GM12878 (cell line): Measurements from ENCODE around the gene TMX4.

ENCODE experiments used
- MEF2A ChIP-seq: IDR thresholded peaks from 2 replicates; pipeline ENCODE4 v1.6.1; 2011; ENCODE audit warnings: low read depth, mild to moderate bottlenecking, low read length, moderate library complexity; ENCODE audit not compliant: insufficient read depth
- POLR2AphosphoS2 ChIP-seq: IDR thresholded peaks from 2 replicates; pipeline ENCODE4 v1.6.1; 2011; ENCODE audit warnings: low read depth, mild to moderate bottlenecking, low read length, improper control_type of control experiment, moderate library complexity
- POLR2AphosphoS5 ChIP-seq: IDR thresholded peaks from 2 replicates; pipeline ENCODE4 v1.6.1; 2011; ENCODE audit warnings: mild to moderate bottlenecking, low read length, inconsistent platforms
- SMAD1 ChIP-seq: fragments of 450-650 bp; IDR thresholded peaks from 2 replicates; pipeline ENCODE4 v1.6.1; 2018; ENCODE audit warnings: mild to moderate bottlenecking, low read depth; ENCODE audit not compliant: partially characterized antibody
- SREBF1 ChIP-seq: IDR thresholded peaks from 2 replicates; pipeline ENCODE4 v1.6.1; 2012; ENCODE audit warnings: mild to moderate bottlenecking, low read length
- TF ChIP-seq, protein P1 (sequence below), 3 experiments: IDR thresholded peaks in 2 of 3; conservative IDR thresholded peaks in 1 of 3; 2 replicates each; pipeline ENCODE4 v1.5.1; 2011; ENCODE audit warnings: low read depth in 3 of 3, low read length in 3 of 3, mild to moderate bottlenecking in 3 of 3, control low read depth in 2 of 3, moderate library complexity in 2 of 3, inconsistent platforms in 1 of 3, mixed read lengths in 1 of 3; ENCODE audit not compliant: control insufficient read depth in 2 of 3, insufficient read depth in 1 of 3; ENCODE audit errors: extremely low read depth in 1 of 3

DNA sequence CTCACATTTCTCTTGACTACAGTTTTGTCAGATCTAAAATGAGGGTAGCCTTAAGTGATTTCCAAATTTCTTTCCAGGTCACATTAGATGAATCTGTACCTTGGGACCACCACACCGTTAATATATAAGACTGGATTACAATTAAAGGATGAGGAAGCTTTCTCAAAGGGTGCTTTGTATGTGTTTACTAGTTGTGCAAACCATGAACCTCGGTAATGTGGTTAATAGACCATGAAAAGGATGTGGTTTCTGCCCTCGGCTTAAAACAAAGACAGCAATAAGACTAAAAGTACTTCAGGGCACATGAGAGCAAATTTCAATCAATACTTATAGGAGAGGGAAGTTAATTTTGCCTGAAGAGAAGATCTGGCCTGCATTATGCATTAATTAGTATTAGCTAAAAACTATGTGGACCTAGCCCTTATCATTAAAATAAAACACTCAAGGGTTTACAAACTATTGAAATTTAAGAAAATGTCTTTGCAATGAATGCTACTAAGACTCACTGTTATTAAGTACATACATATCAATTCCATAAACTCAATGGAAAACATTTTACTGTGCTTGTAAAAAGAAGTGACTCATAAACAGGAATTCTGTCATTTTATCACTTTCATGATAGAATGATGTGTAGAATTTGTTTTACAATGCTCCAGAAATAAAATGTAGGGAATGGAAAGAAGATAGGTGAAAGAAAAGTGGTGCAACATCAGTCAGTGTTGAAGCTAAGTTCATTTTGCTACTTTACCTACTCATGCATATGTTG is 936 bp upstream of the TMX4 start:
- TF ChIP-seq POLR2AphosphoS5 (no peak), MEF2A (no peak), SREBF1 (no peak), POLR2AphosphoS2 (no peak), SMAD1 (no peak)
- TF ChIP-seq, protein P1, sequence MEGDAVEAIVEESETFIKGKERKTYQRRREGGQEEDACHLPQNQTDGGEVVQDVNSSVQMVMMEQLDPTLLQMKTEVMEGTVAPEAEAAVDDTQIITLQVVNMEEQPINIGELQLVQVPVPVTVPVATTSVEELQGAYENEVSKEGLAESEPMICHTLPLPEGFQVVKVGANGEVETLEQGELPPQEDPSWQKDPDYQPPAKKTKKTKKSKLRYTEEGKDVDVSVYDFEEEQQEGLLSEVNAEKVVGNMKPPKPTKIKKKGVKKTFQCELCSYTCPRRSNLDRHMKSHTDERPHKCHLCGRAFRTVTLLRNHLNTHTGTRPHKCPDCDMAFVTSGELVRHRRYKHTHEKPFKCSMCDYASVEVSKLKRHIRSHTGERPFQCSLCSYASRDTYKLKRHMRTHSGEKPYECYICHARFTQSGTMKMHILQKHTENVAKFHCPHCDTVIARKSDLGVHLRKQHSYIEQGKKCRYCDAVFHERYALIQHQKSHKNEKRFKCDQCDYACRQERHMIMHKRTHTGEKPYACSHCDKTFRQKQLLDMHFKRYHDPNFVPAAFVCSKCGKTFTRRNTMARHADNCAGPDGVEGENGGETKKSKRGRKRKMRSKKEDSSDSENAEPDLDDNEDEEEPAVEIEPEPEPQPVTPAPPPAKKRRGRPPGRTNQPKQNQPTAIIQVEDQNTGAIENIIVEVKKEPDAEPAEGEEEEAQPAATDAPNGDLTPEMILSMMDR (IDR thresholded peaks at IDR 0.05 in 2 of 3, conservative IDR thresholded peaks at IDR 0.05 in 1 of 3; ENCODE audit: control insufficient read depth in 2 of 3, extremely low read depth in 1 of 3, insufficient read depth in 1 of 3, low read depth in 3 of 3, low read length in 3 of 3), result no peak
